Stimulated activated CD4-positive, alpha-beta T cell treated with anti-CD3 and anti-CD28 coated beads, Interleukin-2, amount 100 ng/mL, for 24 hours (primary cell): ENCODE measurements around the gene COQ5.
"Not testable (repeated sequence)": the region's sequence is repeated elsewhere in the genome, so short reads cannot be mapped to it uniquely, and the experiment has no call there.

Experiments
- DNase-seq, 2 donors: peaks; one replicate each; pipeline ENCODE4 v3.0.0-alpha.2; 2020

The COQ5 gene

GRCh38 chr12:120522568-120522967 lies 6.4 kb downstream of the COQ5 start:
- no peak for DNase-seq

DNA sequence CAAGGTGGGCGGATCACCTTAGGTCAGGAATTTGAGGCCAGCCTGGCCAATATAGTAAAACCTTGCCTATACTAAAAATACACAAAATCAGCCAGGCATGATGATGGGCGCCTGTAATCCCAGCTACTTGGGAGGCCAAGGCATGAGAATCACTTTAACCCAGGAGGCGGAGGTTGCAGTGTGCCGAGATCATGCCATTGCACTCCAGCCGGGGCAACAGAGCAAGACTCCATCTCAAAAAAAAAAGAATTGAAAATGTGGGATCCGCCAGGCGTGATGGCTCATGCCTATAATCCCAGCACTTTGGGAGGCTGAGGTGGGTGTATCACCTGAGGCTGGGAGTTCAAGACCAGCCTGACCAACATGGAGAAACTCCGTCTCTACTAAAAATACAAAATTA lies 9.6 kb downstream of the COQ5 start:
- not testable (repeated sequence) for DNase-seq

- no peak for DNase-seq
These were observed 13.5 kb downstream of the COQ5 start for GRCh38 chr12:120515496-120515895.

DNA sequence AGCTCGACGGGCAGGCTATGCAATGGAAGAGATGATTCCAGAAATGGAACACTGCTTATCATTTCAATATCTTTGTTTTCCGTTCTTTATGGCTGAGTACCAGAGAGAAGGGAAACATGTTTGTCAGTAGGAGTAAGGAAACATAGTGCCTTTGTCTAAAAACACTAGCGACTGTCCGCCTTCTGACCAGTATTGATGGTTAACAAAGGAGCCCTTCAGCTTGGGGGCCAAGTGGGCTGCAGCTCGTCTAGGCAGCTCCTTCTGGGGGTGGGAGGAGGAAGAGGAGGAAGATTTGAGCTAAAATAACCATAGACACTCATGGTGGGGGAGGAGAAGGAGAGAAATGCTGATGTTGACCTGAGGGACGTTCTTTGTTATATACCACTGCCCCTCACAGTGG lies 15.0 kb downstream of the COQ5 start:
- no peak for DNase-seq

- DNase-seq: no peak
These were observed 20.4 kb downstream of the COQ5 start for GRCh38 chr12:120508537-120508936.

DNA sequence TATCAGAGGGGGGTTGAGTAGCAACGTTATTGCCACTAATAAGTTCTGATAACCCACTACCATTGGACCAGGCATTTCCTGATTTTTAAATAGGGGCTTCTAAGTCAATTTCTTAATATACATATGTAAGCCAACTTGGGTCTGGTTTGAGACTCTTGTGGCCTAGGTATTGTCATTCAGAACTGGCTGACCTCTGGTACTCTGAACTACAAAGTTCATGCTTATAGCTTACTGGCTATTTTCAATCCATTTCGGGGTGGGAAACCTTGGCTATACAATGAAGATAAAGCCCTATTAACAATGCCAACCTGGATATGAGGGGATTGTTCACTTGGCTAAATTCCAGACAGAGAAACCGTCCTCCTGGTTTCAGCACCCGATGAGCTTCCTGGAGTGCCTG lies 24.4 kb downstream of the COQ5 start:
- no peak for DNase-seq

DNA sequence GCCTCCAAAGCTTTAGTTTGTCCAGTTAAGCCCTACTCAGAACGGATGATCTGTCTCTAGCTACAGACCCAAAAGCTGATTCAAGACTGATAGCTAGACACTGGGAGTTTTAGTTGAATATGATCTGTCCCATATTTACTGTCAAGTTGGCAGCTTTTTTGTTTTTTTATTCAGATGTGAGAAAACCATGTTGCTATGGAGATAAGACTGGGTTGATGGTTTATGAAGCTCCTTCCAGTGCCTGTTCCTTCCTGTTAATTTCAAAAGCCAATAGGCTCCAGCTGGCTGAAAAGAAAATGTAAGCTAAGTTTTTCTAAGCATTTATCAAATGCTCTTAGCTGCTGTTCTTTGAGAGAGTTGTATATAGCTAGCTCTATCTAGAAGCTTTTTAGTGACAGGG lies 28.4 kb downstream of the COQ5 start:
- no peak for DNase-seq

- DNase-seq: no peak
These were observed 30.0 kb downstream of the COQ5 start for GRCh38 chr12:120498870-120499515.

DNA sequence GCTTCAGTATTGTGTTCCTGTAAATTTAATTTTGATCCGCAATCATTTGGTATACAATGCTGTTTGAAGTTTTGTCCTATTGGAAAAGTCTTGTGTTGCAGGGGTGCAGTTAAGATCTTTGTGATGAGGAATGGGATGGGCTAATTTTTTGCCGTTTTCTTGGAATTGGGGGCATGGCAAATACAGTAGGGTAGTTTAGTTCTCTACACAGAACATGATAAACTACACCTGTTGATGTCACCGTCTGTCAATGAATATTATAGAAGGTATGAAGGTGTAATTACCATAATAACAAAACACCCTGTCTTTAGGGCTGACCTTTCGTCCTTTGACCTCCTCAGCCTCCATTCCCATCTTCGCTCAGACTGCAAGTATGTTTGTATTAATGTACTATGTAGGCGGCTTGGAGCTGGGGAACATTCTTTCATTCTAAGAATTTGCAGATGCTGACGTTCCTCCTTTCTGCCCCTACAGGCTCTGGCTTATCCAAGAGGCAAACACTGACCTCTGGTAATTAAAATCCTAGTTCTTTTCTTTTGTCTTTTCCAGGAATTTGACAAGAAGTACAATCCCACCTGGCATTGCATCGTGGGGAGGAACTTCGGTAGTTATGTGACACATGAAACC lies 31.3 kb downstream of the COQ5 start:
- DNase-seq: no peak

- DNase-seq: peak; percentile 53 to 55
These were observed 32.3 kb downstream of the COQ5 start for GRCh38 chr12:120496413-120497340.

- DNase-seq: peak; percentile 99
These were observed 33.1 kb downstream of the COQ5 start, which contains the start of gene DYNLL1 for GRCh38 chr12:120495731-120496412. TSS of gene DYNLL1 (plus strand) at chr12:120496113. CDS start at chr12:120496422, 309 bp downstream.

DNA sequence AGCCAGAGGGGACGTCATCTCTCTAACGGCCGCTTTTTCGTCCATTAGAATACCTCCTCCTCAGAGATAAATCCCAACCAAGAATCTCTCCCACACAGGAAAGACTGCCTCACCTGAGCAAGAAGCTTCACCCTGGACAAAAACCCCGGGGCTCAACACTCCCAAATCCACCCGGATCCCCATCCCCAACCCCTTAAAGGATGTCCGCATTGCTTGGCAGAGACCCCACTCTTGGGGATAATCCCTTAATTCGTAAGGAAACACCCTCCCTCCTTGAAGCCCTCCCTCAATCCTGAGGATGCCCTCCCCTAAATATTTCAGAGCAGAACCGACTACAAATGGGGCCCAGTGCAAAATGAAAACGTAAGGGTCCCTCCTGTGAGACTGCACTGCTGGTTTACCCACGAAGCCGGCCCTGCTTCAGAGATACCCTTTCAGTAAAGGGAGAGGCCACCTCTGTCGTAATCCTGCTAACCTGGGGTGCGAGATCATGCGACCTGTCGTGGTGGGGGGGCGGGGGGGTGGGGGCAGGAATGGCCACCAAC lies 33.7 kb downstream of the COQ5 start:
- DNase-seq: no peak

- DNase-seq: no peak
These were observed 38.0 kb downstream of the COQ5 start for GRCh38 chr12:120490833-120491512.

DNA sequence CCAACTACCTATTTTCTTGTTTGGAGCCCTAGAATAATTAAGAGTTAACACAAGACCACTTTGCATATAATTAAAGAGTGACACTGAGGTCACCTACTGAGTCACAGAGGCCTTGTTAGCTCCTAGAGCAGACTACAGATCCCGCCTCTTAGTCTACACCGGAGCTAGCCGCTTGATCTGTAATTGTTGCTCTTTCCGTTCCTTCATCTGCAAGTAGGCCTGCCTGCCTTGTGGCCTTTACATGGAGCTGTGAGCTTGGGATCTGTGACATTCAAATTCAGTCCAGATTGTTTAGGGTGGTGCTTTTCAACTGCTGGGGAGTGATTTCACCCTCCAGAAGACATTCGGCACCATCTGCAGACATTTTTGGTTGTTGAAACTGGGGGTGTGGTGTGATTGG lies 38.6 kb downstream of the COQ5 start:
- DNase-seq: no peak

- no peak for DNase-seq
These were observed 39.9 kb downstream of the COQ5 start for GRCh38 chr12:120489018-120489417.

GRCh38 chr12:120488057-120488640 lies 40.8 kb downstream of the COQ5 start:
- no peak for DNase-seq

DNA sequence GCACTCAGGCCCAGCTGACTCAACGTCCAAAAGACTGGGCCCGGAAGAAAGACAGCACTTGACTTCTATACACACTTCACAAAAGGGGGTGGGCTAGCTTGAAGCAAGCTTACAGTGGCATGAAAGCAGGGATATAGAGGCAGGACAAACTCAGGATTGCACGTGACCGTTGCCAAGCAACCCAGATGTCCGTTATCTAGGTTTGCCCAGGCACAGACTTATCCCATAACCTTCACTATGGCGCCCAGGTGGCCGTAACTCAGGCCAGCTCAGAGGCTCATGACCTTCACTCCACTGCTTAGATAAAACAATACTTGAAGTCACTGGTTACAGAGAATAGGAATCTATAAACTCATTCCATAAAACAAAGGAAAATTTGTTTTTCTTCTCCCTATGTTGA lies 41.4 kb downstream of the COQ5 start:
- not testable (repeated sequence) for DNase-seq

DNA sequence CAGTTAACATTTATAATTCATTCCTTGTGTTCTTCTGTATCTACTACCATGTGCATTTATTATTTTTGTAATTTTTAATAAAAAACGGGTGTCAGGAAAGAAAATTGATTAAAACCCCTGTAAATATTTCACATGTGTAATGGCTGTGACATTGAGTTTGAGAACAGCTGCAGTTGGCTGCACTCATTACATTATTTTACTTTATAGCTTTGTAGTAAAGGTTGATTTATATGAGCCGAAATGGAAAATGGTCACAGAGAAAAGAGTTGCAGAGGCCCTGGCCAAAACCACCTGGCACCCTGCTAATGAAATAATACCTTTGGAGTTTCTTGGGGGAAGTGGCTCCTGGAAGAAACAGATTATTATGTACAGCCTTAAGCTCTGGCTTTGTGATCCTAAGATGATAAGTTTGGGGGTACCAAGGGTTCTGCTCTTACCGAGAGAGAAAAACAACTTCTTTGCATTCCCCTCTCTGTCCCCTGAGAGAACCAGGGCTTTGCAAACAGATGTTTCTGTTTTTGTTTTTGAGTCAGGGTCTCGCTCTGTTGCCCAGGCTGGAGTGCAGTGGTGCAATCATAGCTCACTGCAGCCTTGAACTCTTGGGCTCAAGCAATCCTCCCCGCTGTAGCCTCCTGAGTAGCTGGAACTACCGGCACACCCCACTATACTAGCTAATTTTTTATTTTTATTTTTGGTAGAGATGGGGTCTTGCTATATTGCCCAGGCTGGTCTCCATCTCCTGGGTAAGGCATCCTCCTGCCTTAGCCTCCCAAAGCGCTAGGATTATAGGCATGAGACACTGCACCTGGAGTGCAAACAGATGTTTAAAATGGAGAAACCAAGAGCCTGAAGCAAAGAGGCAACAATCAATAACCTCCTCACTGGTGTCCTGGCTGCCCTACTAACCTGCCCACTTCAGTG lies 42.7 kb downstream of the COQ5 start:
- DNase-seq: no peak

DNA sequence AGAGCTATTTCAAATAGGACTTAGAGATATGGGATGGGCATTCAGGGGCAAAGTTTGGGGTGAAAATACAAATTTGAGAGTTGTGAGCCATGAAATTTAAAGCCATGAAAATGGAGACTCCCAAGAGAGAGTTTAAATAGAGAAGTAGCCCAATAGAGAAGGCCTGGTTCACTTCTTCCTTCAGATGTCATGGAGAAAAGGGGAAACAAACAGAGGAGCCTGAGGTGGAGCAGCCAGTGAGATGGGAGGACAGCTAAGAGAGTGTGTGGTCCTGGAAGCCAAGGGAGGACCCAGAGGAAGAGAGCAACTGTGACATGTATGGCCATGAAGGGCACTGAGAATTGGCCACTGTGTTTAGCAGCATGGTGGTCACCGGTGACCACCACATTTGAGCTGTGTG lies 45.3 kb downstream of the COQ5 start:
- DNase-seq: no peak

- no peak for DNase-seq
These were observed 47.8 kb downstream of the COQ5 start for GRCh38 chr12:120481022-120481767.
